ENCODE data around the gene TEAD4. TPM values are rescaled to one million over a fixed set of nuclear protein-coding genes. Genes with fewer than 3 reads are reported as not detected.

Gene TEAD4
- total RNA-seq, 1 experiment from 2014 or later, result 43.2 TPM

DNA sequence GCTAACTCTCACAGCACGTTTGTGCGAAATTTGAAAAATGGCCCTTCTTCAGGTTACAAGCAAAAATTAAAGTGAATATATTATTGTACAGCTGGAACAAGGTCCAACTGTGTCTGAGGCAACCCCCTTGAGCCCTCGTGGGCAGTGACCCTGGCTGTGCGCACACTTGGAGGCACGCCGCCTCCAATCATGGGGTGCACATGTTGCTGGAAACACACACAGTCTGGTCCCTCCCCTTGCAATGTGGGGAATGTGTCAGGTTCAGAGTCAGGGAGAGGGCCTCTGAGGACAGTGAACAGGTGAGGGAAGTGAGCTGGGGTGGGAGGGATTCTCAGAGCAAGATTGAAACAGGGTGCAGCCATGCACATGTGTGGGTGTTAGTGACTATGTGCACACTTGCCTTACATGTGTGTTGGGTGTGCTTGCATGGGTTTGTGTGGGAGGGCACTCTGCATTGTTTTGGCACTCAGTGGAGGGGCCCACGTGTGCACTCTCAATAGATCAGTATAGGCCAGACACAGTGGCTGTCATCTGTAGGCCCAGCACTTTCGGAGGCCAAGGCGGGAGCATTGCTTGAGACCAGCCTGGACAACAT lies 127.6 kb downstream of the TEAD4 start:
- Histone ChIP-seq H3K9me3 (ENCODE audit: control insufficient read depth in 1 of 2, insufficient read depth in 1 of 2, low read depth in 1 of 2, low read length in 2 of 2) (no peaks in the 10 kb centered on the region), H3K9me2 (ENCODE audit: insufficient read depth) (no peaks in the 10 kb centered on the region), H3K79me2 (ENCODE audit: insufficient read depth, low read length) (no peaks in the 10 kb centered on the region), H3K36me3 (ENCODE audit: control insufficient read depth in 1 of 2, insufficient read depth in 2 of 2, low read length in 2 of 2) (no peaks in the 10 kb centered on the region), H3K27ac (ENCODE audit: low read depth, low read length) (no peak overlapping the region), H2AFZ (ENCODE audit: low read depth, low read length, poor library complexity, severe bottlenecking) (no peak overlapping the region), H3K4me3 (replicated peaks in 1 of 2; ENCODE audit: low read depth in 1 of 2, low read length in 2 of 2) (no peak overlapping the region), H3K9ac (ENCODE audit: low read length) (no peak overlapping the region), H3K27me3 (ENCODE audit: insufficient read depth, low read length) (no peaks in the 10 kb centered on the region), H3K4me1 (ENCODE audit: control insufficient read depth in 1 of 2, insufficient read depth in 2 of 2, low read length in 2 of 2) (peaks cover 0 to 8% of the 10 kb centered on the region in 2 experiments; a peak in 1 of 4 replicates), H3K4me2 (ENCODE audit: low read length) (no peak overlapping the region), H4K20me1 (ENCODE audit: insufficient read depth) (no peaks in the 10 kb centered on the region)
- DNase-seq (ENCODE audit: low read depth, low spot score) (no peak), ATAC-seq (no peak)
- ChIA-PET RAD21 (ENCODE audit: low non-redundant PET in 1 of 2, low total read pairs in 2 of 2, uncharacterized antibody in 2 of 2, unreplicated experiment in 2 of 2) (no interaction called here), CTCF (no interaction called here), POLR2A (no interaction called here)
- no TSS peak for BruUV-seq (replicated peaks)
- no peak for TF ChIP-seq EZH2phosphoT487 (IDR thresholded peaks at IDR 0.05; ENCODE audit: borderline replicate concordance)
- intact Hi-C loops (cut with micrococcal nuclease), result no loop called here

GRCh38 chr12:3087758-3088650 lies 128.8 kb downstream of the TEAD4 start:
- ATAC-seq (no peak), DNase-seq (ENCODE audit: low read depth, low spot score) (no peak)
- intact Hi-C loops (cut with micrococcal nuclease), result no loop called here
- Histone ChIP-seq H3K9me3 (ENCODE audit: control insufficient read depth in 1 of 2, insufficient read depth in 1 of 2, low read depth in 1 of 2, low read length in 2 of 2) (no peaks in the 10 kb centered on the region), H3K27ac (ENCODE audit: low read depth, low read length) (no peak overlapping the region), H3K27me3 (ENCODE audit: insufficient read depth, low read length) (no peaks in the 10 kb centered on the region), H3K4me3 (replicated peaks in 1 of 2; ENCODE audit: low read depth in 1 of 2, low read length in 2 of 2) (no peak overlapping the region), H3K4me1 (ENCODE audit: control insufficient read depth in 1 of 2, insufficient read depth in 2 of 2, low read length in 2 of 2) (peaks cover 0 to 8% of the 10 kb centered on the region in 2 experiments; a peak in 1 of 4 replicates), H3K9ac (ENCODE audit: low read length) (no peak overlapping the region), H3K36me3 (ENCODE audit: control insufficient read depth in 1 of 2, insufficient read depth in 2 of 2, low read length in 2 of 2) (no peaks in the 10 kb centered on the region), H3K4me2 (ENCODE audit: low read length) (no peak overlapping the region), H3K79me2 (ENCODE audit: insufficient read depth, low read length) (no peaks in the 10 kb centered on the region), H2AFZ (ENCODE audit: low read depth, low read length, poor library complexity, severe bottlenecking) (no peak overlapping the region), H4K20me1 (ENCODE audit: insufficient read depth) (no peaks in the 10 kb centered on the region), H3K9me2 (ENCODE audit: insufficient read depth) (no peaks in the 10 kb centered on the region)
- TF ChIP-seq CTCF (IDR thresholded peaks at IDR 0.05 in 2 of 3, conservative IDR thresholded peaks at IDR 0.05 in 1 of 3; ENCODE audit: borderline replicate concordance in 1 of 3, insufficient read depth in 1 of 3, low read depth in 2 of 3, low read length in 2 of 3), result no peak
- no peak for TF ChIP-seq MAX (IDR thresholded peaks at IDR 0.05)
- no peak for TF ChIP-seq ELF1 (IDR thresholded peaks at IDR 0.05; ENCODE audit: borderline replicate concordance, low read depth)
- no peak for TF ChIP-seq FOSL1 (IDR thresholded peaks at IDR 0.05; ENCODE audit: low read depth)
- TF ChIP-seq SRF (IDR thresholded peaks at IDR 0.05; ENCODE audit: low read depth), result no peak
- no peak for TF ChIP-seq EGR1 (IDR thresholded peaks at IDR 0.05; ENCODE audit: low read depth)
- TF ChIP-seq JUND (IDR thresholded peaks at IDR 0.05), result no peak
- TF ChIP-seq SP1 (IDR thresholded peaks at IDR 0.05; ENCODE audit: low read depth), result no peak
- no peak for TF ChIP-seq EZH2phosphoT487 (IDR thresholded peaks at IDR 0.05; ENCODE audit: borderline replicate concordance)
- TF ChIP-seq ATF3 (IDR thresholded peaks at IDR 0.05), result no peak
- TF ChIP-seq REST (IDR thresholded peaks at IDR 0.05; ENCODE audit: low read depth), result no peak
- no peak for TF ChIP-seq YY1 (IDR thresholded peaks at IDR 0.05; ENCODE audit: extremely low read depth, insufficient replicate concordance, low read depth, low read length)
- no peak for TF ChIP-seq ZFX (IDR thresholded peaks at IDR 0.05)
- no TSS peak for BruUV-seq (replicated peaks)
- ChIA-PET POLR2A (no interaction called here), RAD21 (ENCODE audit: low non-redundant PET in 1 of 2, low total read pairs in 2 of 2, uncharacterized antibody in 2 of 2, unreplicated experiment in 2 of 2) (no interaction called here), CTCF (interaction anchor here (1.1 kb wide), 1 partner anchor 47 kb away, joined by 4 read pairs; no protein-coding TSS in a partner anchor)
